ENCODE results near the gene MAGIX.

GRCh38 chrX:49202022-49202421, 39.5 kb downstream of the MAGIX start:
- TF ChIP-seq TAF1 (IDR thresholded peaks at IDR 0.05; ENCODE audit: borderline replicate concordance, insufficient read depth, low read length) (no peak), POLR2AphosphoS5 (IDR thresholded peaks at IDR 0.05; ENCODE audit: low read depth, low read length) (no peak), SIN3A (IDR thresholded peaks at IDR 0.05; ENCODE audit: borderline replicate concordance, insufficient read depth, low read length) (no peak), FOXP2 (optimal IDR thresholded peaks at IDR 0.05; ENCODE audit: borderline replicate concordance, extremely low read depth, extremely low read length, insufficient read depth) (no peak)
- TF ChIP-seq, protein P1, sequence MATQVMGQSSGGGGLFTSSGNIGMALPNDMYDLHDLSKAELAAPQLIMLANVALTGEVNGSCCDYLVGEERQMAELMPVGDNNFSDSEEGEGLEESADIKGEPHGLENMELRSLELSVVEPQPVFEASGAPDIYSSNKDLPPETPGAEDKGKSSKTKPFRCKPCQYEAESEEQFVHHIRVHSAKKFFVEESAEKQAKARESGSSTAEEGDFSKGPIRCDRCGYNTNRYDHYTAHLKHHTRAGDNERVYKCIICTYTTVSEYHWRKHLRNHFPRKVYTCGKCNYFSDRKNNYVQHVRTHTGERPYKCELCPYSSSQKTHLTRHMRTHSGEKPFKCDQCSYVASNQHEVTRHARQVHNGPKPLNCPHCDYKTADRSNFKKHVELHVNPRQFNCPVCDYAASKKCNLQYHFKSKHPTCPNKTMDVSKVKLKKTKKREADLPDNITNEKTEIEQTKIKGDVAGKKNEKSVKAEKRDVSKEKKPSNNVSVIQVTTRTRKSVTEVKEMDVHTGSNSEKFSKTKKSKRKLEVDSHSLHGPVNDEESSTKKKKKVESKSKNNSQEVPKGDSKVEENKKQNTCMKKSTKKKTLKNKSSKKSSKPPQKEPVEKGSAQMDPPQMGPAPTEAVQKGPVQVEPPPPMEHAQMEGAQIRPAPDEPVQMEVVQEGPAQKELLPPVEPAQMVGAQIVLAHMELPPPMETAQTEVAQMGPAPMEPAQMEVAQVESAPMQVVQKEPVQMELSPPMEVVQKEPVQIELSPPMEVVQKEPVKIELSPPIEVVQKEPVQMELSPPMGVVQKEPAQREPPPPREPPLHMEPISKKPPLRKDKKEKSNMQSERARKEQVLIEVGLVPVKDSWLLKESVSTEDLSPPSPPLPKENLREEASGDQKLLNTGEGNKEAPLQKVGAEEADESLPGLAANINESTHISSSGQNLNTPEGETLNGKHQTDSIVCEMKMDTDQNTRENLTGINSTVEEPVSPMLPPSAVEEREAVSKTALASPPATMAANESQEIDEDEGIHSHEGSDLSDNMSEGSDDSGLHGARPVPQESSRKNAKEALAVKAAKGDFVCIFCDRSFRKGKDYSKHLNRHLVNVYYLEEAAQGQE (IDR thresholded peaks at IDR 0.05; ENCODE audit: insufficient read depth in 1 of 2, low read depth in 2 of 2, low read length in 2 of 2): no peak
